HL-60 (cell line): Measurements from ENCODE around the gene DLX2.
"Not testable (repeated sequence)": the region's sequence is repeated elsewhere in the genome, so short reads cannot be mapped to it uniquely, and the experiment has no call there.

Experiments
- CTCF ChIP-seq: IDR thresholded peaks from one replicate; pipeline ENCODE4 v1.5.1; 2011; ENCODE audit warnings: low read length, control low read depth, inconsistent platforms; ENCODE audit not compliant: insufficient read depth
- REST ChIP-seq: IDR thresholded peaks from 2 replicates; pipeline ENCODE4 v1.6.1; 2012; ENCODE audit warnings: low read depth; ENCODE audit not compliant: insufficient replicate concordance

- TF ChIP-seq CTCF, REST: not testable (repeated sequence)
These were observed 34.8 kb downstream of the DLX2 start for GRCh38 chr2:172067905-172068304.
